PFSK-1 (cell line): Measurements from ENCODE around the gene MAFG.

ENCODE experiments used
- FOXP2 ChIP-seq: optimal IDR thresholded peaks from 2 replicates; pipeline ENCODE3; 2011; ENCODE audit warnings: borderline replicate concordance, control low read depth, inconsistent platforms; ENCODE audit not compliant: insufficient read depth; ENCODE audit errors: extremely low read length, extremely low read depth
- POLR2AphosphoS5 ChIP-seq: IDR thresholded peaks from 2 replicates; pipeline ENCODE4 v1.6.1; 2012; ENCODE audit warnings: low read depth, mild to moderate bottlenecking, control low read depth, low read length, moderate library complexity
- REST ChIP-seq, 2 experiments: IDR thresholded peaks; 2 replicates each; pipeline versions ENCODE4 v1.6.1 to v1.8.0; 2011 to 2012; ENCODE audit warnings: low read depth in 2 of 2, low read length in 2 of 2, control low read depth in 1 of 2, inconsistent platforms in 1 of 2, mild to moderate bottlenecking in 1 of 2, moderate library complexity in 1 of 2; ENCODE audit not compliant: insufficient read depth in 1 of 2
- SIN3A ChIP-seq: IDR thresholded peaks from 2 replicates; pipeline ENCODE4 v1.6.1; 2012; ENCODE audit warnings: mild to moderate bottlenecking, low read length, moderate library complexity, borderline replicate concordance; ENCODE audit not compliant: insufficient read depth
- TAF1 ChIP-seq: IDR thresholded peaks from 2 replicates; pipeline ENCODE4 v1.6.1; 2012; ENCODE audit warnings: low read length, control low read depth, borderline replicate concordance; ENCODE audit not compliant: insufficient read depth

The MAFG gene

DNA sequence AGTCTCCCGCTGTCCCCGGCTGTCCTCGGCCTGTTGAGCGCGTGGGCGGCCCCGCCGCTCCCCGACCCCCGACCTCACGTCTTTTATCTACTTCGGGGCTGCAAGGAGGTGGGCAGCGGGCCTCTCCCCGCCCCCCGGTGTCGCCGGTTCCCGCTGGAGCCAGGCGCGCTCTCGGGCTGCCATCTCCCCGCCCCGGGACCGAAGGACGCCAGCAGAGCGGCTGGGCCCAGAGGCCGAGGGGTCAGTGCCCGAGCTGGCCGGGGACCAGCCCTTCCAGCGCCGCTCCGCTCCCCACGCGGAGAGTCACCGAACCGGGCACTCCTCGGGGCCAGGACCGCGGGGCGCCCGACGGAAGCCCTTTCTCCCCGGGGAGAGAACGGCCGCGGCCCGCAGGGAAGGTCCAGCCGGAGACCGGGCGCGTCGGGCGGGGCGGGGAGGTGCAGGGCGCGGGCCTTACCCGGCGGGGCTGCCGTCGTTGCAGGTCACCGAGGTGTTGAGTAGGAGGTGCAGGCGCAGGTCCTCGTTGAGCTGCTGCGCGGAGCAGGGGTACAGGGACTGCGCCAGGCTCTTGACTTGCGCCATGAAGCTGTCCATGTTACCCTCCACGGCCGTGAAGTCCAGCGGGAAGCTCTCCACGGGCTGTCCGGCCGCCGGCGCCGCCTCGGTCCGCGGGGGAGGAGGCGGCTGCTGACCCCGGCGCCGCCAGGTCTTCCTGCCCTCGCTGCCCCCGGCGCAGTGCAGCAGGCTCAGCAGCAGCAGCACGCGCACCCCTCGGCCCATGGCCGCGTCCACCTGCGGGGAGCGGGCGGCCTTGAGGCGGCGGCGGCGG, 32.8 kb upstream of the MAFG start:
- TF ChIP-seq TAF1: no peak
- peak; percentile 12 for TF ChIP-seq FOXP2

- TF ChIP-seq POLR2AphosphoS5: no peak
- TF ChIP-seq TAF1: no peak
- peak; percentile 81 for TF ChIP-seq FOXP2
- TF ChIP-seq SIN3A: no peak
- TF ChIP-seq REST (IDR thresholded peaks at IDR 0.05; ENCODE audit: insufficient read depth in 1 of 2, low read depth in 2 of 2, low read length in 2 of 2): no peak
These were observed 32.0 kb upstream of the MAFG start for GRCh38 chr17:81959362-81960129.

DNA sequence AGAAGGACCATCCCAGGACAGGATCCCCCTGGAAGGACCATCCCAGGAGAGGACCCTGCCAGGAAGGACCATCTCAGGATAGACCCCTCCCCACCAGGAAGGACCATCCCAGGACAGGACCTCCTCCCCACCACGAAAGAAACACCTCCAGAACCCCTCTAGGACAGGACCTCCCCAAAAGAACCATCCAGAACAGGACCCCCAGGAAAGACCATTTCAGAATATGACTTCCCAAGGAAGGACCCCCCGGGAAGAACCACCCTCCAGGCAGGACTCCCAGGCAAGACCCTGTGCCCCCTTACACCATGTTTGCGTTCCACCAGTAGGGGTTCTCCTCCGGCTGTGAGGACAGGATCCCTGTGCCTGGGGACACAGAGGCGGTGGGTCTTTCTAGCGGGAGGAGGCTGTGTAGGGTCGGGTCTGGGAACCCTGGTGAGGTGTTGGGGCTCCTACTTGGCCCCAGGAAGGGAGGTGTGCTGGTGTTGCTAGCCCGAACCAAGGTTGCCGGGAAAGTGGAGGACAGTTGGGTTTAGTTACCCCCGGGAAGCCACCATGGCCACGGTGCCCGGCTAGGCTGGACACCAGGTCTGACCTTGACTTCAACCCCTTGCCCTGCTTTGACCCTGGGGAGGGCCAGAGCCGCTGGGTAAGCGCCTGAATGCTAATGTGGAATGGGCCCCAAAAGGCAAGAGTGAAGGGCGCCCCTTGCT, 31.3 kb upstream of the MAFG start:
- TF ChIP-seq FOXP2 (no peak), TAF1 (no peak), POLR2AphosphoS5 (no peak), SIN3A (no peak), REST (IDR thresholded peaks at IDR 0.05; ENCODE audit: insufficient read depth in 1 of 2, low read depth in 2 of 2, low read length in 2 of 2) (no peak)

DNA sequence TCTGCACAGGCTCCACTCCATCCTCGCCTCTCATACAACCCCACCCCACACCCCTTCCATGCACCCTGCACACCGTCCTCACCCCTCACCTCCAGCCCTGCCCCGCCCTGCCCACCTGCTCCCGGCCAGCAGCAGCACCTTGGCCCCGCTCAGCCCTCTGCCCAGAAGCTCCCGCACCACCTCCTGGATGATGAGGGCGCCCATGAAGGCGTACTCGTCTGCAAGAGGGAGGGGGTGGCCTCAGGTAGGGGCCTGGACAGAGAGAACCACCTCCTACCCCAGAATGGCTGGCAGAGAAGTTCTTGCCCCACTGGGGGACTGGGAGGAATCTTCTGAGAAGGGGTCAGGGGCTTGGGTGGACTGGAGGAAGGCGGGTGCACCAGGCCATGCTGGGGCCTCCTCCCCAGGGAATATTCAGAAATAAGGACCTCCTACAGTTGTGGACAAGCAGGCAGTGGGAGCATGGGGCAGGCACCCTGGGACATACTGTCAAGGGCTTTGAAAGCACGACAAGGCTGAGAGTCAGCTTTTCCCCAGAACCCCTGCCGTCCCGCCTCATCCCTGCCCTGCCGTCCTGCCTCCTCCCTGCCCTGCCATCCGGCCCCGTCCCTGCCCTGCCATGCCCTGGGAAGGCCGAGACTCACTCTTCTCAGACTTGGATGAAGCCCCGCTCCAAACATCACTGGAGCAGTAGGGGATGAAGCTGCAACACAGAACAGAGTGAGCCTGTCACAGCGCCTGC, 30.3 kb upstream of the MAFG start:
- TF ChIP-seq REST (IDR thresholded peaks at IDR 0.05; ENCODE audit: insufficient read depth in 1 of 2, low read depth in 2 of 2, low read length in 2 of 2) (no peak), POLR2AphosphoS5 (no peak), SIN3A (no peak), FOXP2 (no peak), TAF1 (no peak)
